ENCODE results near the gene CMPK1. TPM values are rescaled to one million over a fixed set of nuclear protein-coding genes. Genes with fewer than 3 reads are reported as not detected.
"Not testable (repeated sequence)": the region's sequence is repeated elsewhere in the genome, so short reads cannot be mapped to it uniquely, and the experiment has no call there.

Gene CMPK1
- total and polyA plus RNA-seq, 10 of the 15 experiments (the other 5 are each of a cell fraction or from before 2014, with no cell fraction given) = 43.7 to 159 (median 85.6) TPM

- H3K4me2 ChIP-seq (ENCODE audit: control insufficient read depth, insufficient read depth); H3K9ac ChIP-seq (ENCODE audit: control insufficient read depth, insufficient read depth, low read length); H3K27ac ChIP-seq (ENCODE audit: control insufficient read depth, insufficient read depth); intact Hi-C loops (cut with micrococcal nuclease; ENCODE audit: unreplicated experiment); in situ Hi-C loops (cut with MboI); H3K79me2 ChIP-seq (ENCODE audit: control insufficient read depth, insufficient read depth, low read length); H3K4me1 ChIP-seq (ENCODE audit: control insufficient read depth, insufficient read depth, low read length); H4K20me1 ChIP-seq (ENCODE audit: control insufficient read depth, insufficient read depth); H3K9me3 ChIP-seq (replicated peaks; ENCODE audit: control insufficient read depth, insufficient read depth, low read length); SMC1A ChIA-PET (ENCODE audit: uncharacterized antibody, unreplicated experiment); RAD21 ChIA-PET (ENCODE audit: unreplicated experiment); POLR2A ChIA-PET; DNase-seq (ENCODE audit: low read depth, low spot score); H2AFZ ChIP-seq (ENCODE audit: control insufficient read depth, low read depth, low read length); FAIRE-seq; ATAC-seq; BruUV-seq (replicated peaks); H3K36me3 ChIP-seq (ENCODE audit: control insufficient read depth in 2 of 2, insufficient read depth in 2 of 2, low read length in 1 of 2); H3K27me3 ChIP-seq (replicated peaks in 1 of 2; ENCODE audit: control insufficient read depth in 2 of 2, insufficient read depth in 2 of 2, low read length in 1 of 2); H3K4me3 ChIP-seq: not testable (repeated sequence)
- CTCF ChIA-PET = interaction anchor here (1.1 kb wide), 1 partner anchor 57 kb away, joined by 3 read pairs; no protein-coding TSS in a partner anchor
- 93% methylated on average over 12 of the region's 14 CpGs for WGBS (ENCODE audit: insufficient coverage, insufficient replicate concordance, low lambda C conversion rate, missing lambda C conversion rate)
Measured at GRCh38 chr1:47319968-47320367, 13.6 kb upstream of the CMPK1 start.

GRCh38 chr1:47323599-47324031 lies 10.0 kb upstream of the CMPK1 start:
- no peak overlapping the region for H2AFZ ChIP-seq (ENCODE audit: control insufficient read depth, low read depth, low read length)
- BruUV-seq (replicated peaks) = no TSS peak
- no peaks in the 10 kb centered on the region for H4K20me1 ChIP-seq (ENCODE audit: control insufficient read depth, insufficient read depth)
- H3K4me3 ChIP-seq = no peak overlapping the region
- FAIRE-seq = no peak
- H3K36me3 ChIP-seq (ENCODE audit: control insufficient read depth in 2 of 2, insufficient read depth in 2 of 2, low read length in 1 of 2) = no peaks in the 10 kb centered on the region
- no peaks in the 10 kb centered on the region for H3K9me3 ChIP-seq (replicated peaks; ENCODE audit: control insufficient read depth, insufficient read depth, low read length)
- CTCF ChIA-PET = interaction anchor here (0.7 to 2.8 kb wide), 9 partner anchors 9 to 403 kb away, joined by 3 to 10 read pairs (median 4); partner anchors contain the start of genes CMPK1 and STIL
- TF ChIP-seq CBFB (IDR thresholded peaks at IDR 0.05; ENCODE audit: low read depth) (no peak), CHD4 (IDR thresholded peaks at IDR 0.05) (no peak), SMARCA5 (IDR thresholded peaks at IDR 0.05) (no peak), IKZF1 (conservative IDR thresholded peaks at IDR 0.05) (no peak), IKZF2 (IDR thresholded peaks at IDR 0.05) (no peak), CEBPZ (IDR thresholded peaks at IDR 0.05; ENCODE audit: low read depth, low read length) (no peak), ZBTB40 (IDR thresholded peaks at IDR 0.05; ENCODE audit: borderline replicate concordance) (no peak)
- no peaks in the 10 kb centered on the region for H3K79me2 ChIP-seq (ENCODE audit: control insufficient read depth, insufficient read depth, low read length)
- ATAC-seq = no peak
- WGBS (ENCODE audit: insufficient coverage, insufficient replicate concordance, low lambda C conversion rate, missing lambda C conversion rate) = 50% methylated on average over 1 of the region's 1 CpG
- H3K27me3 ChIP-seq (replicated peaks in 1 of 2; ENCODE audit: control insufficient read depth in 2 of 2, insufficient read depth in 2 of 2, low read length in 1 of 2) = no peaks in the 10 kb centered on the region
- H3K4me2 ChIP-seq (ENCODE audit: control insufficient read depth, insufficient read depth) = no peak overlapping the region
- intact Hi-C loops (cut with micrococcal nuclease; ENCODE audit: unreplicated experiment) = no loop called here
- DNase-seq (ENCODE audit: low read depth, low spot score) = no peak
- SMC1A ChIA-PET (ENCODE audit: uncharacterized antibody, unreplicated experiment) = interaction anchor here (0.6 to 2.4 kb wide), 12 partner anchors 8 to 323 kb away, joined by 3 to 7 read pairs (median 4); partner anchors contain the start of genes CMPK1 and STIL
- no peaks in the 10 kb centered on the region for H3K4me1 ChIP-seq (ENCODE audit: control insufficient read depth, insufficient read depth, low read length)
- no peak overlapping the region for H3K9ac ChIP-seq (ENCODE audit: control insufficient read depth, insufficient read depth, low read length)
- RAD21 ChIA-PET (ENCODE audit: unreplicated experiment) = interaction anchor here (1.3 to 2.0 kb wide), 3 partner anchors 9 to 61 kb away, joined by 3 to 6 read pairs (median 5); partner anchors contain the start of genes CMPK1 and STIL
- POLR2A ChIA-PET = interaction anchor here (1.4 to 1.9 kb wide), 3 partner anchors 9 to 14 kb away, joined by 5 to 18 read pairs (median 9); partner anchors contain the start of genes CMPK1 and STIL
- no peak overlapping the region for H3K27ac ChIP-seq (ENCODE audit: control insufficient read depth, insufficient read depth)
- in situ Hi-C loops (cut with MboI) = no loop called here
